GM19372 (cell line): ENCODE data around the gene GRIK1.
"Not testable (repeated sequence)": the region's sequence is repeated elsewhere in the genome, so short reads cannot be mapped to it uniquely, and the experiment has no call there.

ENCODE experiments used
- ATAC-seq: cut with Tn5 transposase; IDR thresholded peaks from one replicate; pipeline ENCODE4 v1.9.1; 2021; ENCODE audit warnings: mild to moderate bottlenecking, low read depth, moderate library complexity; ENCODE audit not compliant: unreplicated experiment

The GRIK1 gene

DNA sequence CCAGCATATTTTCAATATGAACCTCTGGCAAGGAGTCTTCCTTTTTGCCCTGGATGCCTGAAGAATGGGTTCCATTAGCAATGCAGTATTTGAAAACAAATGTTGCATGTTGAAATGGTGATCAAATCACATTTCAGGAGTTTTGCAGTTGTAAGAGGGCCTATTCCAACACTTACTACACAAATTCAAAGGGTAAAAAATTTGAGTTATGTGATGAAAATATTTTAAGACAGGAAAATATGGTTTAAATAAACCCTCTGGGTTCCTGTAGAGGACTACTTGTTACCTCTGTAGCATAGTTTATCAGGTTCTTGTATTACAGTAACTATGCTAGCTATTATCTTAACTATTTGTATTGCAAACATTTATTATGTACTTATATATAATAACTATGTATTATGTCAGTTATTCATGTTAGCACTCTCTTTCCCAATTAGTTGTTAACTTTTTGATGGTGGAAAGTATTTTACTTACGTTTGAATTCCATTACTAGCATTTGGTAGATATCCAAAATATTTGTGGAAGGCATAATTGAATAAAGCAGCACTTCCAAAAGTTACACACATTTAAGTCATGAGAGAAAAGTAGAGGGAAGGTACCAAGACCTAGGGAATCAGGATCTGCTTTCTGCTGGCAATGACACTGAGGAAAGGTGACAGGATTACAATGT lies 312.9 kb downstream of the GRIK1 start:
- no peak for ATAC-seq

DNA sequence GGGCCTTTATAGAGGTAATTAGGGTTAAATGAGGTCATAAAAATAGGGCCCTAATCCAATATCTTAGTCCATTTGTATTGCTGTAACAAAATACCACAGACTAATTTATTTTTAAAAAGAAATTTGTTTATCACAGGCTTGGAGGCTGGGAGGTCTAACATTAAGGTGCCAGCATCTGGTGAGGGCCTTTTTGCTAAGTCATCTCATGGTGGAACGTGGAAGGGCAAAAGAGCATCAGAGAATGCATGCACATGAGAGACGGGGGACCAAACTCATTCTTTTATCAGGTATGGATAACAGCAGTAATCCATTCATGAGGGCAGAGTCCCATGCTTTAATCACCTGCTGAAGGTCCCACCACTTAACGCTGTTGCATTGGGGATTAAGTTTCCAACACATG lies 313.8 kb downstream of the GRIK1 start:
- no peak for ATAC-seq

DNA sequence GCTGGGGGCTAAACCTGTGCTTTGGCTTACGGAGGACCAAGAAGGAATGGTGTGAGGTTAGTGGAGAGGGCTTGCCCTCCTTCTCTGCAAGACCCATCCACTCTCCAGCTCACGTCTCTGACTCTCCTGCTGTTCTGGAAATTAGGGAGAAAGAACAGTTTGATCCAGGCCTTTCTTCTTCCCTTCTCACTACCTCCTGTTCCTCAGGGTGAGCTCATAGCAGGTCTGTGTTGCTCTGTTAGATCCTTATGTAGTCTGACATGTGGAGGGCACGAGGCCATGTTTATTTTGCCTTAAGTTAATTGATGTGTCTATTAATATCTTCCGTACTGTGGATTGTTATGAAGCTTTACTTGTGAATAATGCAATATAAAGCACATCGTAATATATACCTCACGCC lies 315.0 kb downstream of the GRIK1 start:
- no peak for ATAC-seq

DNA sequence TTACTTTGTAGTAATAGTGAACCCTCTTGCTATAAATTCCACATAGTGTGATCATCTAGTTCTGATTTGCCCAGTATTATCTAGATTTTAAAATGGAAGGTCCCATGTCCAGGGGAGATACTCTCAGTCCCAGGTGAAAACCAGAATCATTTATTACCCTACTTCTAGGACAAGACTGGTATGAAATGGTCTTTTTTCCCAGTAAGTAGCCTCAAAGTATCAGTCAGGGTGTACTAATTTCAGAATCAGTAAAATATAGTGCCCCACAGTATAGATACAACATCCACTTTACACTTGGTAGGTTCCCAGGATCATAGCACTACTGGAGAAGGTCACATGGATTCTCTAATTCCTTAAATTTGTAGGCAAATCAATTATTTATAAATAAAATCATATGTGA lies 318.3 kb downstream of the GRIK1 start:
- ATAC-seq: no peak

DNA sequence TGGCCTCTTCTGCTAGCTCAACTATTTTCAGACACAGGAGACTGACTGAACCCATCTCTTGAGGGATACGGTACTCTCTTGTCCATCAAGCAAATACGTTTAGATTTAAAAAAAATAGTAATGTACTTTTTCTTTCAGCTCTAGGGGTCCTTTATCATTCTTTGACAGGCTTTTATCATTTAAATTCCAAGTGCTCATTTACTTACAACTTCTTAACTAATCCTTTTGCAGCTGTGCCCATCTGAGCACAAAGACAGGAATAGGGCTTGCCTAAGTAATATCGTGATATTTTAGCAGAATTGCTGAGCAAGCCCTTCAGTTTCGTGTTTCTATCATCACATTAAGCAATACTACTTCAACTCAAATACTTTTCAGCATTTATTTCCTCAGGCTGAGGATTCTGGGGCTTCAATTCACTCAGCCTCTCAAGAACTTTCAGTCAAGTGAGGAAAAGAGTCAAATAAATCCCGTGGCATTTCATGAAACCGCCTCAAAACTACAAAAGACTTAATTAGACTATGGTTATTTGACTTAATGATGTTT lies 323.5 kb downstream of the GRIK1 start:
- no peak for ATAC-seq

DNA sequence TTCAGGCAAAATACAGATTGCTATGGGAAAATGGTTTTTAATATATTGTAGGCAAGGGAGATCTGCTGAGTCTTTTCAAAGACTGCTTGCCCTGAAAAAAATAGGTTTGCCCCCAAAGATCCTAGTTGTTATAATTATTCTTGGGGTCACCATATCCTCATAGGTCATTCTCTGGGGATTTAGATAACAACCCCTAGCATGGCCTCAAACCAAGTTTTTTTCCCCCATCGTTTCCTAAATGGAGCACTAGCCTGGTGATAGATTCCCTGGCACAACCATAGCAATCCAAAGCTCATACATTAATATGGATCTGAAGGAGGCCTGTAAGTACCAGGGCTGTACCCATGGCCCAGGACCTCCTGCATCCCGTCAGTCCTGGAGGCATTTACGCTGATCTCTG lies 325.9 kb downstream of the GRIK1 start:
- ATAC-seq: no peak

DNA sequence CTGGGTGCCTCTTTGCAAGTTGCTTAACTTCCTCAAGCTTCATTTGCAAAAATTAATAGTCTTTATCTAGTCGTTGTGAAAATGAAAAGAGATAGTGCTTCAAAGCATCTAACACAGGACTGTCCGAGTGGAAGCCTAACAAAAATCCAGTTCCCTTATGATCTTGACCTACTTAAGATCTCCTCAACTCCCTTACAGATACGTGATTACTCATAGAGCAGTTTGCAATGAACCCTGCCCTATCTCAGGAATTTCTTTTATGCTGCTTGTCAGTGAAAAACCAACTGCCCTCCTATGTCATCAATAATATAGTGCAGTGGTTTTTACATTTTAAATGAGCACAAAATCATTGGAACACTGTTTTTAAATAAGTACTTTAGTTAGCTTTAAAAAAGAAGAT lies 326.8 kb downstream of the GRIK1 start:
- no peak for ATAC-seq

DNA sequence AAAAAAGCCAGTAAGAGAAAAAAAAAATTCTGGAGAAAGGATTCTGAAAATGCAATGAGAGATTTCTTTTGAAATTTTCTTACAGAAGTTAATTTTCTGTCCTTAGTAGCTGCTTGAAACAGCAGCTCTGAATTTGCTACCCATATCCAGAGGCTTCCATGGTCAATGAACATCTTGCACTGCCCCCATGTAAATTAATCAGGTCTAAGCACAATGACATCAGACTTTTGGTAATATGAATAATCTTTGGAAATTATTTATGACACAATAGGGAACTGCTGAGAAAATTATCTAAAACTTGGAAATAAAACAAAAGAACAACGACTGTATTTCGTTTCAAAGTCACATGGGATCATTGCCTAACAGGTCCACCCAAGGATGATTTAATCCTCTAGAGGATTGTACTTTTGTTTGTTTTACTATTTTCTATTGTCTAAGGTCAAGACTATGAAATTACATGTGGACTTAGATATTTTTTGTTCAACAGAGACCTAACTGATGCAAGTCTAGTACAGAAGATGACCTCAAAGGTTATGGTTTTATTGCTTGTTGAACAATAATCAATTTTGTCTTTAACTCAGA lies 328.9 kb downstream of the GRIK1 start:
- no peak for ATAC-seq

DNA sequence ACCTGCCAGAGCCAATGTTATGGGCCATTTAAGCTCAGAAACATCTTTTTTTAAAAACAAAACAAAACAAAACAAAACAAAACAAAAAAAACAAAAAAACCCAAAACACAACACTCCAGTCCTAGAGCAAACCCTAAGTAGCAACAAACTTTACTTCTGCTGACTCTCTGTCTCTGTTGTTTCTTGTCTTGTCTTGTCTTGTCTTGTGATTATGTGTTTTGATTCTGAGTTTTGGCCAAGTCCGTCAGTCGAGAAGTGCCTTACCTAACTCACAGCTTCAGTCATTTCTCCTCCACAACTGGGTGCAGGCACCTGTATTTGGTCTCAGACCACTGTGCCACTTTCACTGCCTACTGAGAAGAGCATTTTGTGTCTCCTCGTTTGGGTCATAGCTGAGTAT lies 333.2 kb downstream of the GRIK1 start:
- ATAC-seq: no peak

DNA sequence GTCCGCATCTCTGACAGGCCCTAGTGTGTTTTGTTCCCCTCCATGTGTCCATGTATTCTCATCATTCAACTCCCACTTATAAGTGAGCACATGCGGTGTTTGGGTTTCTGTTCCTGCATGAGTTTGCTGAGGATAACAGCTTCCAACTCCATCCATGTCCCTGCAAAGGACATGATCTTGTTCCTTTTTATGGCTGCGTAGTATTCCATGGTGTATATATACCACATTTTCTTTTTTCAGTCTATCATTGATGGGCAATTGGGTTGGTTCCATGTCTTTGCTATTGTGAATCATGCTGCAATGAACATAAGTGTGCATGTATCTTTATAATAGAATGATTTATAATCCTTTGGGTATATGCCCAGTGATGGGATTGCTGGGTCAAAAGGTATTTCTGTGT lies 334.6 kb downstream of the GRIK1 start:
- not testable (repeated sequence) for ATAC-seq

DNA sequence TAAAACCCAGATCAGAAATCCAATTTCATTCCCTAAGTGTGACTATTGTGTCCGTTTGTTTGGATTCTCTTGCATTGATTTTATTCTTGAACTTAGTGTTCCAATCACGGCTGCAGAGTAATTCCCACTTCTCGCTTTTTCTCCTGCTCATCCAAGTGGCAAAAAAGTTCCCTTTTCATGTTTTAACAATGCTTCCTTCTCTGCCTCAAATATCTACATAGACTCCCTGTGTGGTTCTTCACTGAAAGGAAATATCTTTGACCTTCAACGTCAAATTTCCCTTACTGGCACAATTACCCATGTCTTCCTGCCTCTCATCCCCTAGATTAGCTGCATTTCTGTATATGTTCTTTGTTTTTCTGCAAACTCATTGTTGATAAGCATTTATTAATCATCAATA lies 335.7 kb downstream of the GRIK1 start:
- ATAC-seq: no peak

DNA sequence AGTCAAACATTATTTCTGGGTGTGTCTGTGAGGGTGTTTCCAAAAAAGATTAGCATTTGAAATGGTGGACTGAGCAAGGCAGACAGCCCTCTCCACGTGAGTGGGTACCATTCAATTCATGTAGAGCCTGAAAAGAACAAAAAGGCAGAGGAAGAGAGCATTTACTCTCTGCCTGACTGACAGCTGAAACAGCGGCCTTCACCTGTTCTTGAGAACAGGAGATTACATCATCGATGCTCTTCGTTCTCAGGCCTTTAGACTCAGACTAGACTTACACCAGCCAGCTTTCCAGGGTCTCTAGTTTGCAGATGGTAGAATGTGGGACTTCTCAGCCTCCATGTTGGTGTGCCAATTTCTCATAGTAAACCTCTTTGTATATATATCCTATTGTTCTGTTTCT lies 338.7 kb downstream of the GRIK1 start:
- ATAC-seq: no peak

DNA sequence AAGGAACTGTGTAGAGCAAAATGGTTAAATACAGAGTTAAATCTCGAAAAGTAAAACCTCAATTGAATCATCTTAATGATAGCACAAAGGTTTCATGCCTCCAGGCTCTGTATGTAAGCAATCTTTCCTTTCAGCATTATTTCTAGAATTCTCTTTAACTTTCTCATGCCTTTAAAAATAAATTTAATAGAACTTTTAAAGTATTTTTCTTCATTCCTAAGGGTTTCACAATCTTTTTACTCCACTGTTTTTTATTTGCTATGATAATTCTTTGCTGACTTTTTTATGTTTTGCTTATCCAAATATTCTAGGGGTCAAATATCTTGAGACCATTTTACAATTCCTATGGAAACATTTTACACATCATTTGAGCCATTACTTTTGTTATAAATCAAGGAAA lies 353.1 kb downstream of the GRIK1 start:
- ATAC-seq: no peak

DNA sequence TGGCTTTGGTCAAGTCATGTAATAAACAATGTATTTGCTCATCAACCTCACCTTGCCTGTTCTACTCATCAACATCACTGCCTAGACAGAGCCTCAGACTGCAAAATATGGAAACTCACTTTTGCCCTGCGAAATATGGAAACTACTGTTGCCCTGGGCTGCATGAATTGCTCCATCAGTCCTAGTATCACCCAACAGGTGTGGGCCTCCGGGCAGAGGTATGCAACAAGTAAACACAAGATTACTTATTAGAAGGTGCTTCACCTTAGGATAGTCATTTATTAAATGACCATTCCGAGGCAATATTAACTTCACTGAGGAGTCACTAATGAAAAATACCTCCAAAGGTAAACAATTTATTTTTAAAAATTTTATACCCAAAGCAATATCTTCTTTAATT lies 354.3 kb downstream of the GRIK1 start:
- no peak for ATAC-seq

DNA sequence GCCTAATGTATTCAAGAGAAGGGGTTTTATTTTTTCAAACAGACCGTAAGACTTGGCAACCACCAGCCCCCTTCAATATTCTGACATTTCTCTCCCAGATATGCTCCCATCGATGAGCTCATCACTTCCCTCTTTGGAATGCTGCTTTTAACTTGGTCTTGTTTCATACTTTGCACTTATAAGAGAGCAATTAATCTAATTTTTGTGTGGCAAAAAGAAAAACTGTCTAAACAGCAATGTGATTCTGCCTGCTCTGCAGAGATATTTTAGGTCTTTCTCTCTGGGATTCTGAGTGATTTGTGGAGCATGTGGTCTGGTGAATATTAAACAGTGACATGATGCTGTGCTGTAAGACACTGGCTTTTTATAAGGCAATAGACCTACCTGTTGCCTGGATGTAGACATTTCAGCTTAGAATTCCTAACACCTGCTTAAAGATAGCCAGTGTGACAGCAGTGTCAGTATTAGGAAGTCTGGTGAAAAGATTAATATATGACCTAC lies 356.3 kb downstream of the GRIK1 start:
- ATAC-seq: no peak

DNA sequence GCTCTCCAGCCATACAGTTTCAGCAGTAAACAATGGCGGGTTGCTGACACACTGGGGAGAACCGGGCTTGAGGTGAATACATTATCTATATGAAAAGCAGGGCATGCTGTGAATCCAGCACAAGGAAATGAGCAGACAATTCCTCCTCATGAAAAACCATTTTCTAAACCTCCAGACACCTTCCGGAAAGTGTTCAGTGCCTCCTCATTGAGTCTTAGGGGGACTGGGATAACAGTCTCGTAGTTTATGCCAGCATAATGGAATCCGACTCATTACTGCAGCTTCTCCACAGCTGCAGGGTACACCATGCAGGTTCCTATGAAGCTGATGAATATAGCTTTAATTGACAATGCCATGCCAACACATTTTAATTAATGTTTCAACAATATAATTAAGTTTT lies 356.9 kb downstream of the GRIK1 start:
- ATAC-seq: no peak

DNA sequence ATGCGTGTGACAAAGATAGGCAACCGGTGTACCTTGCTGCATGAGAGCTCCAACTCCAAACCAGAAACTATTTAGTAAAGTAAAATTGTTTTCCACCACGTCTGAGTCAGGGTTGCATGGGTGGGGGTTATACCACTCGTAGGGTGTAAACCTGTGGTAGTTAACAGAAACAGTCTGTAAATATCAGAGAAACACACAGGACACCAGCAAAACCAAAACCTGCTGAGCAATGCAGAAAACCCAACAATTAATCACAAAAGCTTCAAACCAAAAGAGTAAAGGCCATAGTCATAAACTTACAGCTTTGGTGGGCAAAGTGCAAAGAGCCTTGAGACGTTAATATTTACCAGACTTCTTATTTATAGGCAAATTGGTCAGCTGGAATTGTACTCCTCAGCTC lies 358.4 kb downstream of the GRIK1 start:
- ATAC-seq: no peak

DNA sequence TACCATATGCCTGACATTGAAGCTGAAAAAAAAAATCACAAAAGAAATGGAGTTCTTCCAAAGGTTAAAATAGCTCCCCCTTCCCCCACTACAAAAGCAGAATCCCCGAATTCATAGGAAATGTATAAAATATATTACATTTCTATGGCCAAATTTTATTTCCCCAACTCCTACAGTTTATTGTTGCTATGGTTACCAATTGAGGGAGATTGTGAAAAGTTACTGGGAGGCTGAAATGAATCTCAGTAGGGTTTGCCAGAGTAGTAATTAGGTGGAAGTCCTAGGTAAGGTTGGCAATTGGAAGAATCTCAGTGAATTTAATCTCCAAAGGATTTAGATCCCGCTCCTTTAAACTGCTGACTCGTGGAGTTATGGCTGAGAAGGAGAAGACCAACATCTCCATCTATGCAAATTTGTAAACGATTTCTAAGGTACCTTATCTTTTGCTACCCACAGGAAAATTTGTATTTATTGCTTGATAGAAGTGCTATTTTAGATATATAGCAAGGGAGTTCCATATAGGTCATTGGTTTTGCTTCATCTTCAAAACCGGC lies 359.0 kb downstream of the GRIK1 start:
- ATAC-seq: no peak

DNA sequence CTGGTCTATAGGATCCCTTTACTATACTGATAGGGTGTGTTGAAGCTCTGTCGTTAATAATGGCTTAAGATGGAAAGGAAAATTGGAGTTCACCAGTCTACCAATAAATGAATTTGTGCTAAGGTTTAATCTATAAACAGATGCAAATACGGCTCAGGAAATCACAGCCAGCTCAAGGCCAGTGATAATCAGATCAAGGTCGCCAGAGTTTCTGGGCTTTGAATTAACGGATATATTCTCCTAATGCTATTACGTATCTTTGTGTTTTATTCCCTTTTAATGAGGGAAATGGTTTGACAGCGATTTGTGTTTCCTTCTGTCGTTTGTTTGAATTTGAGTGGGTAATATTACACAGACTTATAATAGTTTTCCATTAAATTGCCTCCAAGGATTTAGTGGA lies 361.5 kb downstream of the GRIK1 start:
- no peak for ATAC-seq

DNA sequence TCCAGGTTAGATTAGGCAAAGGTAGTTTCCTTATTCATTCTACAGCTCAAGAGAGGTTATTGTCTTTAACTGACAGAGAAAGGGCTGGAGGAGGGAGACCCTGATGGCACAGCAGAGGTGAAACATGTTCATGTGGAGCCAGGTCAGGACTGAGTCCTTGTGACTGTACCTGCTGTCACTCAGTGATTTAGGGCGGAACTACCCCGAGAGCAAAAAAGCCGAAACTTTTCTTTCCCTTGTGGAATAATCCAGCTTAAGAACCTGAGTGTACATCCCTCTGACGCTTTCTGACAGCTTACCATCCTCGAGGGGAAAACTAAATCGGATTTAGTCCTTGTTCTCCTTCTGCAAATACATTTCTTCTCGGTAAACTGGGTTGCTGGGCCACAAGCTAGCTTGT lies 367.8 kb downstream of the GRIK1 start:
- ATAC-seq: no peak

DNA sequence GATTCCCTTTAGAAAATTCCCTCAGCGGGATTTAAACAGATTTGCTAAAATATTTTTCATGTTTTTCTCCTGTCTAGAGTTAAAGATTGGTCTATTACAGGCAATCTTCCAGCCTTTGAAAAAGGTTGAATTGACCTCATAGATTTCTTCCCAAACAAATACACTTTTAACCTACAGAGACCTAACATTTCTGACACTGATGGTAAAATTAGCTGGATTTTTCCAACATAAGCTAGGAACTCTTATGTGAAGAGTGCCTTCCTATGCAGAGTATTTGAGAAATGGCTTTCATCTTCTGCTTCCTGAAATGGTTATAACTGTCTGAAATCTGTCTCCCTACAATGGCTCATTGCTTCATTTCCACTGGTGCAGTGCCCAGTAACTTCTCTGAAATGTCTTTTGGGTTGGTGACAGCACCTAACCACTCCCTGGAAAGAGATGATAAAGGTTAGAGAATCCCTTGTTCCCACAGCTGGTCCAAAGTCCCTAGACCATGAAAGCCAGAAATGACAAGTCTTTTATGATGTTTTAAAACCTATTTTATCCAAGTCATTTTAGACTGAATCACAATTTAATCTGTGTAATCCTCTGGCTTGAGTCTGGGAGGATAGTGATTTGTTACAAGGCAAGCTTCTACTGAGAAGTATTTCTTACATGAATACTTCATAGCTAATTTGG lies 371.6 kb downstream of the GRIK1 start:
- ATAC-seq: no peak
